ENCODE data around the gene RAB6B. TPM values are rescaled to one million over a fixed set of nuclear protein-coding genes. Genes with fewer than 3 reads are reported as not detected.

RAB6B gene
- total RNA-seq, 1 donor: 0.72 TPM

GRCh38 chr3:133866141-133866540, 29.5 kb downstream of the RAB6B start:
- H3K9me3 ChIP-seq (ENCODE audit: low read depth, low read length): no peaks in the 10 kb centered on the region
- no peaks in the 10 kb centered on the region for H4K20me1 ChIP-seq (ENCODE audit: insufficient read depth, low read length)
- no peaks in the 10 kb centered on the region for H3K79me2 ChIP-seq (ENCODE audit: insufficient read depth, low read length)
- H2AFZ ChIP-seq (ENCODE audit: low read length): no peak overlapping the region
- H3K27ac ChIP-seq (ENCODE audit: low read depth, low read length): no peak overlapping the region
- H3K36me3 ChIP-seq (ENCODE audit: insufficient read depth, low read length): no peaks in the 10 kb centered on the region
- peaks cover 10% of the 10 kb centered on the region for H3K27me3 ChIP-seq (ENCODE audit: insufficient read depth, low read length)
- no peak overlapping the region for H3K4me3 ChIP-seq (ENCODE audit: insufficient read depth, low read length)
- H3K4me2 ChIP-seq (ENCODE audit: insufficient read depth, low read length): no peak overlapping the region
- DNase-seq (ENCODE audit: insufficient read length, low spot score, missing footprints): no peak
- no peaks in the 10 kb centered on the region for H3K4me1 ChIP-seq (ENCODE audit: insufficient read depth, low read length)
- no peak for TF ChIP-seq CTCF (IDR thresholded peaks at IDR 0.05; ENCODE audit: extremely low read depth, low read depth, low read length)

- no peak overlapping the region for H3K4me2 ChIP-seq (ENCODE audit: insufficient read depth, low read length)
- no peaks in the 10 kb centered on the region for H3K79me2 ChIP-seq (ENCODE audit: insufficient read depth, low read length)
- no peak for TF ChIP-seq CTCF (IDR thresholded peaks at IDR 0.05; ENCODE audit: extremely low read depth, low read depth, low read length)
- no peaks in the 10 kb centered on the region for H3K4me1 ChIP-seq (ENCODE audit: insufficient read depth, low read length)
- peaks cover 10% of the 10 kb centered on the region for H3K27me3 ChIP-seq (ENCODE audit: insufficient read depth, low read length)
- H2AFZ ChIP-seq (ENCODE audit: low read length): no peak overlapping the region
- H4K20me1 ChIP-seq (ENCODE audit: insufficient read depth, low read length): no peaks in the 10 kb centered on the region
- no peak overlapping the region for H3K27ac ChIP-seq (ENCODE audit: low read depth, low read length)
- no peak overlapping the region for H3K4me3 ChIP-seq (ENCODE audit: insufficient read depth, low read length)
- no peaks in the 10 kb centered on the region for H3K36me3 ChIP-seq (ENCODE audit: insufficient read depth, low read length)
- H3K9me3 ChIP-seq (ENCODE audit: low read depth, low read length): no peaks in the 10 kb centered on the region
- DNase-seq (ENCODE audit: insufficient read length, low spot score, missing footprints): no peak
Observed at GRCh38 chr3:133865136-133865855, 30.4 kb downstream of the RAB6B start.

GRCh38 chr3:133864616-133865015, 31.1 kb downstream of the RAB6B start:
- H3K27me3 ChIP-seq (ENCODE audit: insufficient read depth, low read length): peaks cover 10% of the 10 kb centered on the region
- H2AFZ ChIP-seq (ENCODE audit: low read length): no peak overlapping the region
- H3K27ac ChIP-seq (ENCODE audit: low read depth, low read length): no peak overlapping the region
- no peak for DNase-seq (ENCODE audit: insufficient read length, low spot score, missing footprints)
- H3K4me2 ChIP-seq (ENCODE audit: insufficient read depth, low read length): no peak overlapping the region
- no peaks in the 10 kb centered on the region for H3K4me1 ChIP-seq (ENCODE audit: insufficient read depth, low read length)
- no peak for TF ChIP-seq CTCF (IDR thresholded peaks at IDR 0.05; ENCODE audit: extremely low read depth, low read depth, low read length)
- no peaks in the 10 kb centered on the region for H3K79me2 ChIP-seq (ENCODE audit: insufficient read depth, low read length)
- no peaks in the 10 kb centered on the region for H4K20me1 ChIP-seq (ENCODE audit: insufficient read depth, low read length)
- H3K9me3 ChIP-seq (ENCODE audit: low read depth, low read length): no peaks in the 10 kb centered on the region
- H3K4me3 ChIP-seq (ENCODE audit: insufficient read depth, low read length): no peak overlapping the region
- H3K36me3 ChIP-seq (ENCODE audit: insufficient read depth, low read length): no peaks in the 10 kb centered on the region

GRCh38 chr3:133863911-133864310, 31.8 kb downstream of the RAB6B start:
- Histone ChIP-seq H3K4me1 (ENCODE audit: insufficient read depth, low read length) (no peaks in the 10 kb centered on the region), H3K4me2 (ENCODE audit: insufficient read depth, low read length) (no peak overlapping the region), H3K79me2 (ENCODE audit: insufficient read depth, low read length) (no peaks in the 10 kb centered on the region), H3K27ac (ENCODE audit: low read depth, low read length) (no peak overlapping the region), H4K20me1 (ENCODE audit: insufficient read depth, low read length) (no peaks in the 10 kb centered on the region), H2AFZ (ENCODE audit: low read length) (no peak overlapping the region), H3K9me3 (ENCODE audit: low read depth, low read length) (no peaks in the 10 kb centered on the region), H3K4me3 (ENCODE audit: insufficient read depth, low read length) (no peak overlapping the region), H3K36me3 (ENCODE audit: insufficient read depth, low read length) (no peaks in the 10 kb centered on the region), H3K27me3 (ENCODE audit: insufficient read depth, low read length) (peaks cover 10% of the 10 kb centered on the region)
- no peak for DNase-seq (ENCODE audit: insufficient read length, low spot score, missing footprints)
- TF ChIP-seq CTCF (IDR thresholded peaks at IDR 0.05; ENCODE audit: extremely low read depth, low read depth, low read length): no peak

Measured in osteoblast (primary cell).